ENCODE data around the gene TCF12.

Gene TCF12

GRCh38 chr15:57217778-57218598 lies 299.5 kb downstream of the TCF12 start:
- in situ Hi-C loops (cut with MboI; ENCODE audit: low sequenced_read_pairs, unreplicated experiment): no loop called here
- no peak for DNase-seq (ENCODE audit: low spot score)
- TF ChIP-seq CTCF (IDR thresholded peaks at IDR 0.05; ENCODE audit: borderline replicate concordance, control extremely low read depth, extremely low read depth, insufficient read depth, missing control alignments): no peak

DNA sequence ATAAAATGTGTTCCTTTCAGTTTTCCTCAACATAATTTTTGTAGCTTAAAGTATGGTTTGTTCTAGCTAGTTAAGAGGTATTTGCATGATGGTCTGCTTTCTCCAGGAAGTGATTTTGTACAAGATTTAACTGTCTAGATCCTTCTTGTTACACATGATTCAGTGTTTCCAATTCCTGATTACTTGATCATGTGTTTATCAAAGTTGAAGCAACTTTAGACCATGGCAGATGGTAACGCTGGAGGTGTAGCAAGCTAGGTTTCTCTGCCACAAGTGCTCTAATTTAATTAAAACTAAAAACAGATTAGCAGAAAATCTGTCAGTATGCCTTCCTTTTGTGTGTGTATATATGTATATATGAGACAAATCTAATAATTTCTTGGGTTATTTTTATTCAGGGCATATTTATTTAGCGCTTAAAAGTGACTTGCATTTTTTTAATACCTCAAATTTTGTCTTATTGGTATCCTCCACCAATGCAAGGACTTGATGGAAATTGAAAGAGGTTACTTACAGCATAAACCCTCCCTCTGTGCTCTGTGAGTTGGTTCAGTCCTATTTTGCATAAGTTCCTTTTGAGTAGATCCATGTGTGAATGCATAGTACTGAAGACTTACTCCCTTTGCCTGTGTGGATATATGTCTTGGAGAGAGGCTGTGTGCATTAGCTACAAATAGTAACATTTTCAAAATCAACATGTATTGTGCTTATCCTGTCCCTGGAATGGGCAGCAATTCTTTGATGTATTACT lies 300.6 kb downstream of the TCF12 start:
- no peak for TF ChIP-seq CTCF (IDR thresholded peaks at IDR 0.05; ENCODE audit: borderline replicate concordance, control extremely low read depth, extremely low read depth, insufficient read depth, missing control alignments)
- DNase-seq (ENCODE audit: low spot score): no peak
- in situ Hi-C loops (cut with MboI; ENCODE audit: low sequenced_read_pairs, unreplicated experiment): no loop called here

DNA sequence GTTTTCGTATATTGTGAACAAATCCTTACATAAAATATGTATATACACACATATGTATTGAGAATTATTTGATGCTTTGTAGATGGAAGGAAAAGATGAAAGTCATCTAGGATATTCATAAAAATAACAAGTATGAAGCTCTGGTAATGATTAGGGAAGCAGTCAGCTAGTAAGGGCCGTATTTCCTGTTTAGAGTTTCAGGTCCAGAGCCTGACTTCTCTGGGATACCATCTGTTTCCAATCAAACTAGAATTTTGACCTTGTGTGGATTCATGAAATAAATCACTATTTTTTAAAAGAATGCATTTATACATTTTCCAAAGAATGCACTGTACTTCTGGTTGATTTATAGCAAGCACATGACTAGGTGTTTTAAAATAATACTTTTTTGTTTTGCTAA lies 301.8 kb downstream of the TCF12 start:
- in situ Hi-C loops (cut with MboI; ENCODE audit: low sequenced_read_pairs, unreplicated experiment): no loop called here
- DNase-seq (ENCODE audit: low spot score): no peak
- no peak for TF ChIP-seq CTCF (IDR thresholded peaks at IDR 0.05; ENCODE audit: borderline replicate concordance, control extremely low read depth, extremely low read depth, insufficient read depth, missing control alignments)

GRCh38 chr15:57221134-57221533 lies 302.7 kb downstream of the TCF12 start:
- TF ChIP-seq CTCF (IDR thresholded peaks at IDR 0.05; ENCODE audit: borderline replicate concordance, control extremely low read depth, extremely low read depth, insufficient read depth, missing control alignments): no peak
- in situ Hi-C loops (cut with MboI; ENCODE audit: low sequenced_read_pairs, unreplicated experiment): no loop called here
- no peak for DNase-seq (ENCODE audit: low spot score)

DNA sequence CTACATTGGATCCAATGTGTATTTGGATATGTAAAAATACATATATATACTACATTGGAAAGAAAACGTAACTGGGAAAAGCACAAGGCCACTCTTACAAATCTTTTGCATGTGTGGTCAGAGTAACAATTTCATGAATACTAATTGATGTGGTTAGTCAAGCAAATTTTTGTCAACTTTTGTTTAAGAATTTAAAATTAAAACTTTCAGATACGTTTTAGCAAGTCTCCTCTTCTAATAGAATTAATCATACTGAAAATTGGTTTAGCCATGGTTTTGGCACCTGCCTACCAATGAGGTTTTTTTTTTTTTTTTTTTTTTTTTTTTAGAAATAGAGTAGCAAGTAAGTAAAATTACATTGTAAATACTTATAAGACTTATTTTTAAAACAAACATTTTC lies 304.9 kb downstream of the TCF12 start:
- no peak for DNase-seq (ENCODE audit: low spot score)
- TF ChIP-seq CTCF (IDR thresholded peaks at IDR 0.05; ENCODE audit: borderline replicate concordance, control extremely low read depth, extremely low read depth, insufficient read depth, missing control alignments): no peak
- in situ Hi-C loops (cut with MboI; ENCODE audit: low sequenced_read_pairs, unreplicated experiment): no loop called here

GRCh38 chr15:57223887-57224286 lies 305.4 kb downstream of the TCF12 start:
- no peak for TF ChIP-seq CTCF (IDR thresholded peaks at IDR 0.05; ENCODE audit: borderline replicate concordance, control extremely low read depth, extremely low read depth, insufficient read depth, missing control alignments)
- in situ Hi-C loops (cut with MboI; ENCODE audit: low sequenced_read_pairs, unreplicated experiment): no loop called here
- DNase-seq (ENCODE audit: low spot score): no peak
